ENCODE data around the gene ACTBL2.

- TF ChIP-seq, protein P1, sequence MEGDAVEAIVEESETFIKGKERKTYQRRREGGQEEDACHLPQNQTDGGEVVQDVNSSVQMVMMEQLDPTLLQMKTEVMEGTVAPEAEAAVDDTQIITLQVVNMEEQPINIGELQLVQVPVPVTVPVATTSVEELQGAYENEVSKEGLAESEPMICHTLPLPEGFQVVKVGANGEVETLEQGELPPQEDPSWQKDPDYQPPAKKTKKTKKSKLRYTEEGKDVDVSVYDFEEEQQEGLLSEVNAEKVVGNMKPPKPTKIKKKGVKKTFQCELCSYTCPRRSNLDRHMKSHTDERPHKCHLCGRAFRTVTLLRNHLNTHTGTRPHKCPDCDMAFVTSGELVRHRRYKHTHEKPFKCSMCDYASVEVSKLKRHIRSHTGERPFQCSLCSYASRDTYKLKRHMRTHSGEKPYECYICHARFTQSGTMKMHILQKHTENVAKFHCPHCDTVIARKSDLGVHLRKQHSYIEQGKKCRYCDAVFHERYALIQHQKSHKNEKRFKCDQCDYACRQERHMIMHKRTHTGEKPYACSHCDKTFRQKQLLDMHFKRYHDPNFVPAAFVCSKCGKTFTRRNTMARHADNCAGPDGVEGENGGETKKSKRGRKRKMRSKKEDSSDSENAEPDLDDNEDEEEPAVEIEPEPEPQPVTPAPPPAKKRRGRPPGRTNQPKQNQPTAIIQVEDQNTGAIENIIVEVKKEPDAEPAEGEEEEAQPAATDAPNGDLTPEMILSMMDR (IDR thresholded peaks at IDR 0.05), result no peak
- no peak for TF ChIP-seq POLR2A (IDR thresholded peaks at IDR 0.05)
Measured at GRCh38 chr5:57517250-57517649, 34.6 kb upstream of the ACTBL2 start.

All from breast epithelium (tissue), 3 donors.